HG03045 (cell line): ENCODE results near the gene LARP6.

Experiments
- ATAC-seq: cut with Tn5 transposase; IDR thresholded peaks from one replicate; pipeline ENCODE4 v1.9.1; 2021; ENCODE audit warnings: mild to moderate bottlenecking, moderate library complexity; ENCODE audit not compliant: unreplicated experiment

LARP6 gene

DNA sequence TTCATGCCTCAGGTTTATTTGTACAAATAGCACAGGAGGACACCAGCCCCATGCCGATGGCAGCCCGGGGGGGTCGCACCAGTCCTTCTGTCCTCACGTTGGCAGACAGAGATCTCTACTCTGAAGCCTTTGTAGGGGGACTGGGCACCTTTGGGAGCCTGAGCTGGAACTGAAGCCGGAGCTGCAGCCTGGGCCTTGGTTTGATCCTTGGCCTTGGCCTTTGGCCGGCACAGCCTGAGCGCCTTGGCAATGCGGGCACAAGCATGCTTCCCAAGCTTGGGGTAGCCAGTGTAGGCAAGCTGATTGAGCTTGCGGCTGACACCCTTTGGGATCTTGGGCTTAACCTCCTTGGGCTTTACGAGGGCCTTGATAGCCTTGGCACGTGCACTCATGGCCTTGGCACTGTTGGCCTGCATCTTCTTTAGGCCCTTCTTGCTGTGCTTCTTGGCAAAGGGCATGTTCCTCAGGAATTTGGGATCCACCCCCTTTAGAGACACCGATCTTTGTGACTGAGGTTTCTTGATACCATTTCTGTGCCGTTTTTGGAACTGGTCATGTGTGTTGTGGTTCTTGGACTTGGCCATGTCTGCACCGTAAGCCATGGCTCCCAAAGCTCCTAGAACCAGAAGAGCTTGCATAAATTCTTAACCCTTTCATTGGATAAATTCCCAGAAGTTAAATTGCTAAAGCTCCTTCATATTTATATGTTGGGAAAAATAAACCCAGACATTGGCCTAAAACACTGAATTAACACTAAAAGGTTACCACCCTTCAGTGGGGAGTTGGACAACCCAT lies 57.2 kb downstream of the LARP6 start:
- ATAC-seq = no peak

GRCh38 chr15:70795311-70795665 lies 58.7 kb downstream of the LARP6 start:
- no peak for ATAC-seq

- ATAC-seq = no peak
Measured at GRCh38 chr15:70794596-70795310, 59.2 kb downstream of the LARP6 start.

- ATAC-seq = no peak
Measured at GRCh38 chr15:70793694-70794093, 60.3 kb downstream of the LARP6 start.

GRCh38 chr15:70792171-70792573 lies 61.8 kb downstream of the LARP6 start:
- ATAC-seq = no peak

- no peak for ATAC-seq
Measured at GRCh38 chr15:70791259-70791658, 62.7 kb downstream of the LARP6 start.

DNA sequence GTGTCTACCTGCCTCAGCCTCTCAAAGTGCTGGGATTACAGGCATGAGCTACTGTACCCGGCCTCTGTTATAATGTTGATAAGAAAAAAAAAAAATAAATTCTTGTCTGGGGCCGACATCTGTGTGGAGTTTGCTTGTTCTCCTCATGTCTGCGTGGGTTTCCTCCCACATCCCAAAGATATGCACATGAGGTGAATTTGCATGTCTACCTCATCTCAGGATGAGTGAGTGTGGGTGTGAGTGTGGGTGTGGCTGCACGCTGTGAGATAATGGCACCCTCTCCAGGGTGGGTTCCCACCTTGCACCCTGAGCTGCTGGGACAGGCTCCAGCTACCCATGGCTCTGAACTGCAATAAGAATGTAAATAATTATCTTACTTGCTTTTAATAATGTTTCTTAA lies 64.7 kb downstream of the LARP6 start:
- ATAC-seq = no peak

DNA sequence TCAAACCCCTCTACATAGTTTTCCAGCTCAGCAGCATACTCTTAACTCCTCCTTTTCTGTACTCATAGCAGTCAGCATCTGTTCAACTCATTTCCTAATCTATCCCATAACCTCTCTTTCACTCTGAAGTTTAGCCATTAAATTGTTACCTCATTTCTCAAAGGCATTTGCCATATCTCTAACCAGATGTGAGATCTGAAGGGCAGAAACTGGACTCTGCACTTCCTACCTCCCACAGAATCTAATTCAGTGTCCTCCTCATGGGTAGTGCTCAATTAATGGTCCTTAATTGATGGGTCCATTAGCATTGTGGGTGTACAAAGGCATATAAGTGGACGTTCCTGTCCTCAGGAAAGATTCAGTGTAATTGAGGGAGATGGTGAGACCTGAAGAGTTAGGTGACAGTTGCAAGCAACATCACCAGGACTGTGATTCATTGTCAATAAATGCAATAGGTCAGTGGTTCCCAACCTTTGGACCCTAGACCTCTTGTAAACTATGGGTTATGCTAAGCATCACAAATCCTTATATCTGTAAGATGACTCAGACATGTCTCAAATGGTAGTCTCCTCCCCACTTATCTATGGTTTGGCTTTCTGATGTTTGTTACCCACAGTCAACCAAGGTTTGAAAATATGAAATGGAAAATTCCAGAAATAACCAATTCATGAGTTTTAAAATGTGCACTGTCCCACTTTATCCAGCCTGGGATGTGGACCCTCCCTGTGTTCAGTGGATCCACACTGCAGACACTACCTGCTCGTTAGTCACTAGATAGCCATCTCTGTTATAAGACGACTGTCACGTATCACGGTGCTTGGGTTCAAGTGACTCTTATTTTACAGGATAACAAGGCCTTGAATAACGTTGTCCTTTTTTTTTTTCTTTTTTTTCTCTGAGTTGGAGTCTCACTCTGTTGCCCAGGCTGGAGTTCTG lies 65.6 kb downstream of the LARP6 start:
- ATAC-seq = no peak

GRCh38 chr15:70786996-70787395 lies 67.0 kb downstream of the LARP6 start:
- no peak for ATAC-seq

GRCh38 chr15:70783610-70784022 lies 70.3 kb downstream of the LARP6 start:
- no peak for ATAC-seq

DNA sequence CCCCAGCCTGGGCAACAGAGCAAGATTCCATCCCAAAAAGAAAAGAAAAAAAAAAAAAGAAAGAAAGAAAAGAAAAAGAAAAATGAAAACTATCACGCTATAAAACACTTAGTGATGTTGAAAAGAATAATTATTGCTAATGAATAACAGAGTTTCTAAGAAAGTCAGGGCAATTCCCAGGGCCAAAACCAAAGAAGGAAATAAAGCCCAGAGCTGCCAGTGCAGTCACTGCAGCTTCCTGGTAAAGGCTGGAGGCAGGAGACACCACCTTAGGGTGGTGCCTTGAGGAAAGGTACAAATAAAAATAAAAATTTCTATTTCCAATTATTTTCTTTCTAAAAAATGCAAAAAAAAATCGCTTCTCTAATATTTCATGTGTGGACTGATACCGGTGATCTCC lies 70.9 kb downstream of the LARP6 start:
- no peak for ATAC-seq

DNA sequence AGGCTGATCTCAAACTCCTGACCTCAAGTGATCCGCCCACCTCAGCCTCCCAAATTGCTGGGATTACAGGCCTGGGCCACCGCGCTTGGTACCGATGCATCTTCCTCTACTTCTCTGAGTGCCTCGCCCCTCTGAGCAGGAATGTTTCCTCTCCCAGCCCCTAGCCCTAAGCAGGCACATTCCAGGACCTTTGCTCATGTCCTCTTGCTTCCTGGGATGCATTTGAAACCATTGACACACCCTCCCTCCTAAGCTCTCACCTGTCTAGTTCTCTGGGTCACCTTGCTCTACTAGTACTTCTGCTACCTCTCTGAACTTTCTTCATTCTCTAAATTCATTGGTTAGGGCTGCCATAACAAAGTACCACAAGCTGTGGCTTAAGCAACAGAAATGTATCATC lies 72.7 kb downstream of the LARP6 start:
- ATAC-seq = no peak
